ENCODE results near the gene PLCB2.

The PLCB2 gene

GRCh38 chr15:40340740-40341400, 33.1 kb upstream of the PLCB2 start, which contains the start of gene CCDC9B:
Gene CCDC9B, minus strand, starts transcription at chr15:40340939. Its CDS starts 120 bp downstream, at chr15:40340819.
- DNase-seq: no peak

DNA sequence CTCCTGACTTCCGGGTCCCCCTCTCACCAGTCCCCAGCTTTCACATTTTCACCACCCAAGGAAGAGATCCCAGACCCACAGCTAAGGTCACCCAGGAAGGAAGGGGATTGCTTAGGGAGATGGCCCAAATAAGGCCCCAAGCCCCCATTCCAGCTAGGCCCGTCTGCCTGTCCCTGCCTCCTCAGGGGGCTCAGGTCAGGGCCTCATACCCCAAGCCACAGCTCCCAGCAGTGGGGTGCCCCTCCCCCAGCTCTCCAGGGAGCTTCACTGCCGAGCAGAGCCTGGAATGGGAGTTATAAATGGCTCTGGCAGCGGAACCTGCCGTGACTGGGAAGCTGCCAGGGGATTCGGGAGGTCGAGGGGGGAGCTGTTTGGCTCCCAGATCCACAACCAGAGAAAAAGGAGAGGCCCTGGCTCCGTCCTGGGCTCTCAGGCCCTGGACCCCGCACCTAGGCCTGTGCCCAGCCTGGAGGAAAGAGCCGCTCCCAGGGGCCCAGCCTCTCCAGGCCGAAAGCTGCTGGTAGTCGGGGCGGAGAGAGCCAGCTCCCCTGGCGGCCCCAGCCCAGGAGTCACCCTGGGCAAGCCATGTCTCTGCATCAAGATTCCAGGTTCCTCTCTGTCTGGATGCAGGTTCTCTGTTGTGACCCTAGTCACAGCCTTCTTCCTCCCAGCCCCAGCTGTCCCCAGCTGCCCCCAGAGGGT, 32.5 kb upstream of the PLCB2 start:
- DNase-seq: no peak

- no peak for DNase-seq
Observed at GRCh38 chr15:40339621-40339945, 31.8 kb upstream of the PLCB2 start.

DNA sequence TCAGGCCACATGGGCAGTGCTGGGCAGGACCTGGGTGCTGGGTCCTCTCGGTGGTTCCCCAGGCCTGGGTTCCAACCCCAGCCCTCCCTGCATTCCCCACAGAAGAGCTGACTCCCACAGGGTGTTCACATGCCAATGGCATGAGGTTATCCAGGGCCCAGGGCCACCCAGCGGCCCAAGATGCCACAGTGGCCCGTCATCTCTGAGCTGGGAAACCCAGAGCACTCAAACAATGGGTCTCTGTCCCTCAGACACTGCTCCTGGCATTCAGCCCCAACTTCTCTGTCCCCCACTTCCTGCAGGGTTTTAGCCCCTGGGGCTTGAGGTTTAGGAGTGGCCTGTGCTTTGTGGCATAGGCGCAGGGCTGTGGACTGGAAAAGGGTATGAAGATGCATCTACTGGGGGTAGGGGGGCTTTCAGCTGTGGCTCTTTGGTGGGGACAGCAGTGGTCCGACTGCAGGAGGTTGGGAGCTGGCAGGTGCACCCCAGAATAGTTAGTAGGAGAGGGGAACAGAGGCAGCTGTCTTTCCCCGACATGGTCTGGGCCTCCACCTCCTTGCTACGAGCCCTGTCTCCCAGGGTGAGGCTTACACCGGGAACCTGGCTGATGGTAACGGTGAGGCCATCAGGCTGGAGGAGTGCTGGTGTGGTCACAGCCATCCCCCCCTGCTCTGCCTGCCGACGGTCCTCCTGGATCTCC, 31.3 kb upstream of the PLCB2 start:
- DNase-seq: no peak

DNA sequence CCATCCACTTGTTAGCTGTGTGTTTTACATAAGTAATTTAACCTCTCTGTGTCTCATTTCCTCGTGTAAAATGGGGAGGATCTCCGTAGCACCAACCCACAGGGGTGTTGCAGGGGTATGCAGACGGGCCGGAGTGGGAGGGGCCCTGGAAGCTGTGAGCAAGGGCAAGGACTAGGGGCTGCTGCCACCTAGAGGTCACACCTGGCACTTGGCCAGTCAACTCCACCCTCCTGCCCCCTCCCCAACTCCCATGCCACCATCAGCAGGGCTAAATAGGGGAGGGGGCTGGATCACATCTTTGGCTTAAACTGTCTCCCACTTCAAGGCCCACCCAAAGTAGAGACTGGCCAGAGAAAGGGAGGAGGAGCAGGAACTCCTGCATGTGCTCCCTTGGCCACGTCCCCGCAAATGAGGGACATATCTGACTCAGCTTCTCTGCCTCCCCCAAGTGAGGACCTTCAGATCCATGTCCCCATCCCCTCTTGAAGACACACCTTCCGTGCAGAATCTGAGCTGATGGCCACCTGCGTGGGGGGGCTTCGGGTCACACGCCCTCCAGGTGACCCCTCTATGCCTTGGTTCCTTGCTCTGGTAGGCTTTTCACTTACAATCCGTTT, 30.4 kb upstream of the PLCB2 start:
- DNase-seq: peak; percentile 73

DNA sequence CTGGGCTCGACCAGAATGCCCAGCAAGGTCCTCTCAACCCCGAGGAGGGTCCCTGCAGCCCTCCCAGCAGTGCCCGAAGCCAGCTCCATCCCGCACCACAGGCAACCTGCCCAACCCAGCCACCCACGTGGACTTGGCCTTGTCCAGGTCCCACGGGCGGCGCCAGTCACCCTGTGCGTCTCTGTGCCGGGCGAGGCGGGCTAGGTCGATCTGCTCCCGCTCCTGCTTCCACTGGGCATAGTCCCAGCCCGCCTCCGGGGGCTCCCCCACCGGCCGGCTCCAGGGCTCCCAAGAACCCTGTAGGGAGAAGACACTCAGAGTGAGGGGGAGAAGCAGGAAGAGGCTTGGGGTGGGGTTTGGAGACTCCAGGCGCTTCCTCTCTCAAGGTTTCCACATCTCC, 29.9 kb upstream of the PLCB2 start:
- DNase-seq: no peak

GRCh38 chr15:40336744-40337122, 29.0 kb upstream of the PLCB2 start:
- DNase-seq: no peak

DNA sequence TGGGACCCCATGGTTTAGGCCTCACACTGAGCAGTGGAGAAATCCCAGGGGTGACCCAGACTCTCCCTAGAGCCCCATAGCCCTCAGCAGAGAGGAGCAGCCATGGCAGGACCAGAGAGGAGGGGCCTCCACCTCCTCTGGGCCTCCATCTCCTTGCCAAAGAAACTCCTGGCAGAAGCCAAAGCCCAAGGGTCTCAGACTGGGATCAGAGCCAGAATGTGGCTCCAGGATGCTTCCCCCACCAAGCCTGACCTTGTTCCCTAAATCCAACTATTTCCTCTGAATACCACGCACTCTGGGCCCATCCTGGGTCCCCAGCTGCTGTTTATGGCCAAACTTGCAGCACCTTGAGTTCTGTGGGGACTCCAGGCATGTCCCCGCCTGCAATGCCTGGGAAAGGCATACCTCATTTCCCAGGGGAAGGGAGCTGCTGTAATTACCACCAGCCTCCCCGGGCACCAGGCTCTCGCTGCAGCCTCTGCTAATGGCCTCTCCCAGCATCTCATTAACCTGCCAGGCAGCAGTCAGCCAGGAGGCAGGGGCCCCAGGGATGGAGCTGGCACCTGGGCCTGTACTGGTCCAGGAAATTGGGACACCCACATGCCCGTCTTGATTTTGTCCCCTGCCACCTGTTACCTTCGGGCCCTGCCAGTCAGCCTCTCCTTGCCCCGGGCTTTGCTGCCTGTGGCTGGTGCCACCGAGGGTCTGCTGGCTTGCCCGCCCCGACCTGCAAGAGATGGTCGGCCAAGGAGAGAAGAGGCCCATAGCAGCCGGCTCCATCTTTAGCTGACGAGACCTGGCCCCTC, 28.4 kb upstream of the PLCB2 start:
- DNase-seq: no peak

- DNase-seq: no peak
Observed at GRCh38 chr15:40334941-40335795, 27.4 kb upstream of the PLCB2 start.

- DNase-seq: no peak
Observed at GRCh38 chr15:40334541-40334940, 26.8 kb upstream of the PLCB2 start.

DNA sequence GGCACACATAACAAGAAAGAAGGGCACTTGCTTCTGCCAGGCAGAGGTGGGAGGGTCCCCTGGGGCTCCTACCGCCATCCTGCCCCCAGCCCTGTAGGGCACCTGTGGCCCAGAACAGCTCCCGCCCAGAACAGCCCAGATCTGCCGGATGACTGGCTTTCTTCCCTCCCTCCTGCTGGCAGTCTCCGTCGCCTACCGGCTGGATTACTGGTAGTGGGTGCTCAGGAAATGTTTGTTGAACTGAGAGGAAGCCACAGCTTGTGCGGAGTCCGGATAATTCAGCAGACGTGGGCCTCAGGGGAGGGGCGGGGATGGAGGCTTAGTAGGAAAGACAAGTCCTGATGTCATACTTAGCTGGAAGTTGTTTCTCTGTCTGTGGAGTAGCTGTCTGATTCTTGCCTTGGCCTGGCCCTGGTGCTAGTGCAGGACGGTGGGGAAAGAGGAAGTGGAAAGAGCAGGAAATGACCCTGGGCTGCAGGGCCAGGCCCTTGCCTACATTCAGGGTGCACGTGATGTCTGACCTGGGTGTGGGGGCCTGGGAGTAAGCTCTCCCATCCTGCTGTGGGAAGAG, 26.3 kb upstream of the PLCB2 start:
- no peak for DNase-seq

DNA sequence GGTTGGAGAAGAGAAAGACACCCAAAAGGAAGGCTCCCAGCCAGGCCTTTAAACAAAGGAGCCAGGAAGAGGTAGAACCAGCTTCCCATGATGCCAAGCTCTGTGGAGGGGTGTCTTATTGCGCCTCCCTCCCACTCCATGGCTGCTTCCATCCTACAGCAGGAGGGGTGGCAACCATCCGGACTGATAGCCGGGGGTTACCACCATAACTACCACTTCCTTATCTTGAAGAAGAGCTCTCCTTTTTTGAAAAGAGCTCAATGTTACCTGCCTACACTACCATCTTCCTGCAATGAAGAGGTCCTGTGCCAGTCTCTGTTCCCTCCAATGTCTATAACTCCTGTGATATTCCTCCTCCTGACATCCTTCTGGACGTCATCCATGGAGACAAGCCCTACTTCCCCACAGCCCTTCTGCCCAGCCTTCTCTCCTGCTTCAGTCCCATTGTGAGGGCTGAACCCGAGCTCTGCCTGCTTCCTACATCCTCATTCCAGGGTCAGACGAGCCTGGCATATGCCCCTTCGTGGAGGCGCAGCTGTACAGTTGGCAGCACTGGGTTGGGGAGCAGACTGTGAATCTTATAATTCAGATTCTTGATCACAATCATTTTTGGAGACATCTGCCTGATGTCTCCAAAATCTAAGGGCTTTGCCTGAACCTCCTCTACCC, 24.5 kb upstream of the PLCB2 start:
- DNase-seq: no peak

DNA sequence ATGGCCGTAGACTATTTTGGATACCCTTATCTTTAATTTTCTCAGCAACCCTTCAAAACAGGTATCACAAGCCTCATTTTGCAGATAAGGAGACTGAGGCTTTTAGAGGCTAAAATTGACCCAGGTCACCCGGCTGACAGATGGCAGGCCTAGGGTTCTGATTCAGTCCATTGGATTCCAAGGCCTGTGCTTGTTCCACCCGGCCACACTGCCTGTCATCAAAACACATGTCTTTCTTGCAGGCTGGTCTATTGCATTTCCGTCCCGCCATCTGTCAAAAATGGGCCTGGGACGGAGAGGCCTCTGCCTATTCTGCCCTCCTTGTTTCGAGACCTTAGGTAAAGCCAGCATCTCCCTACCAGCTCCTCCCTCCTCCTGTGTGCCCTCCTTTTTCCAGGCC, 23.9 kb upstream of the PLCB2 start:
- no peak for DNase-seq

- no peak for DNase-seq
Observed at GRCh38 chr15:40331026-40331425, 23.3 kb upstream of the PLCB2 start.

DNA sequence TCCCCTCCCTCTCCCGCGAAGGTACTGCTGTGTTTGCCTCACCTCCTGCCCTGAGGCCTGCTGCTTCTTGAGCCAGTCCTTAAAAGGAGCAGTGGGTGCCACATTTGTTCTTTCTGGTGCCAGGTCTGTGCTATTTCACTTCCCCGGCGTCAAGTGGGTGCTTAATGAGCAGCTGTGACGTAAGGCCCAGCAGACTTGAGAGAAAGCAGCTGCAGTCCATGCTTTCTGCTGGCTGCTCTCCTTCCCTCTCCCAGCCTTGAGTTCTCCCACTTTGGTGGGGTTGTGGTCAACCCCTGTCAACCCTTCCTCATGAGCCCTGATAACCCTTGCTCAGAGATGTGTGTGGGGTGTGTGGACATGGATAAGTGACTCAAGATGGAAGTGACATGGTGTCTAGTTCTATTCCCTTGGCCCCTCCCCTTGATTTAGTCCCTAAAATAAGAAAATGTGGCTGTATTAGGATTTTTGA, 22.7 kb upstream of the PLCB2 start:
- no peak for DNase-seq

DNA sequence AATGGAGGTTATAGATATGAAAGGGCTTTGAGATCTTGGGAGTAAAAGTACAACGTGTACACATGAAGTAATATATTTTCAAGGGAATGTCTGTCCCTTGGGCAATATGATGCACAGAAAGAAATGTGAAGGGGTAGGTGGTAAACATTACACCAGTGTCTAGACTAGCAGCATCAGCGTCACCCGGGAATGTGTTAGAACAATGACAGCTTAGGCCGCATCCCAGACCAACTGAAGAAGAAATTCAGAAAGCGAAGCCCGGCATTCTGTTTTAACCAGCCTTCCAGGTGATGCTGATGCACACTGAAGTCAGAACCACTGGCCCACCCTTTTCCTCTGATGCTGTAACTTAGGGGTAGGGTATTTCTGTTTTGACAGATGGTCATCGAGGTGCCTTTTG, 22.1 kb upstream of the PLCB2 start:
- no peak for DNase-seq

DNA sequence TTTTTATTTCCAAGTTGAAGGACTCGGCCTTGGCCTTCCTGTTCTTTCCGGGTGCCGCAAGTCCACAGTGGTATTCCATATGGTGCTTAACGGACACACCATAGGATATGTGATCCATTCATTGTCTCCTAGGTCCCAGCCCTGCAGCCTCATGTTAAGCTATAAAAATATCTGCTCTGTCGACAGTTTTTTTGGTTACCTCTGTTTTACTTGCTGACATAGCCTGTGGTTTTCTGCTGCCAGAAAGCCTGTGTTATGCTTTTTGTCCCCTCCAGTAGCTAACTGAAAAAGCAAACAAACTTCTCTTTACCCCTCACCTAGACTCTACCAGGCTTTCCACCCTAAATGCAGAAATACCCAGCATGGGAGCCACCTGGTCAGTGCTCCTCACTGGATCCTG, 21.0 kb upstream of the PLCB2 start:
- DNase-seq: no peak

- no peak for DNase-seq
Observed at GRCh38 chr15:40328176-40328575, 20.4 kb upstream of the PLCB2 start.

- no peak for DNase-seq
Observed at GRCh38 chr15:40327457-40327856, 19.7 kb upstream of the PLCB2 start.

DNA sequence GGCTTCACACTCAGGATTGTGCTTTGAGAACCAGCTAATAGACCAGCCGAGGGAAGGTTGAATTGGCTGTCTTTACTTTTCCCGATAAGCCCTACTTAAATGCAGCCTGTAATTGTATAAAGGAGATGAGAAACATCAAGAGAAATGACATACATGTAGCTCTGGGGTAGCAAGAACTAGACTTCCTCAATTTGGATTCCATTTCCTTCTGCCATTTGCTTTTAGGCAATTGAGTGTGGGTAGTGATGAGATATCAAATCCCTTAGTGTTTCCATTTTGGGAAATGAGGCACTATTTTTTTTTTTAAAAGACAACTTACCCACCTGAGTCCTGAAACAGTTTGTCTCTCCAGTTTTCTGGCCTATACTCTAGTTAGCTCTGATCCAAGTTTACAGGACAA, 18.0 kb upstream of the PLCB2 start:
- no peak for DNase-seq

GRCh38 chr15:40325188-40325587, 17.5 kb upstream of the PLCB2 start:
- DNase-seq: no peak
